ENCODE results near the gene NAT10. TPM values are rescaled to one million over a fixed set of nuclear protein-coding genes. Genes with fewer than 3 reads are reported as not detected.
A peak's percentile ranks its signal among the peaks of the same experiment; 100 is the strongest.

The NAT10 gene
- total RNA-seq, 2 donors from 2014 or later: 59.7 to 61.0 TPM

- H3K4me3 ChIP-seq (ENCODE audit: low read length): no peak overlapping the region
- H3K27ac ChIP-seq (ENCODE audit: low read depth, low read length): no peak overlapping the region
- H3K27ac Mint-ChIP-seq: no peak overlapping the region
- H3K27me3 ChIP-seq (ENCODE audit: control insufficient read depth, insufficient read depth, low read length, poor library complexity, severe bottlenecking): no peaks in the 10 kb centered on the region
- no peak overlapping the region for H3K4me3 Mint-ChIP-seq
- no peaks in the 10 kb centered on the region for H3K9me3 Mint-ChIP-seq
- H3K4me1 Mint-ChIP-seq: no peaks in the 10 kb centered on the region
- H3K36me3 ChIP-seq (ENCODE audit: control insufficient read depth, insufficient read depth, low read length): peaks cover 59% of the 10 kb centered on the region
- peak; percentile 63 for DNase-seq
- TF ChIP-seq, protein P1, sequence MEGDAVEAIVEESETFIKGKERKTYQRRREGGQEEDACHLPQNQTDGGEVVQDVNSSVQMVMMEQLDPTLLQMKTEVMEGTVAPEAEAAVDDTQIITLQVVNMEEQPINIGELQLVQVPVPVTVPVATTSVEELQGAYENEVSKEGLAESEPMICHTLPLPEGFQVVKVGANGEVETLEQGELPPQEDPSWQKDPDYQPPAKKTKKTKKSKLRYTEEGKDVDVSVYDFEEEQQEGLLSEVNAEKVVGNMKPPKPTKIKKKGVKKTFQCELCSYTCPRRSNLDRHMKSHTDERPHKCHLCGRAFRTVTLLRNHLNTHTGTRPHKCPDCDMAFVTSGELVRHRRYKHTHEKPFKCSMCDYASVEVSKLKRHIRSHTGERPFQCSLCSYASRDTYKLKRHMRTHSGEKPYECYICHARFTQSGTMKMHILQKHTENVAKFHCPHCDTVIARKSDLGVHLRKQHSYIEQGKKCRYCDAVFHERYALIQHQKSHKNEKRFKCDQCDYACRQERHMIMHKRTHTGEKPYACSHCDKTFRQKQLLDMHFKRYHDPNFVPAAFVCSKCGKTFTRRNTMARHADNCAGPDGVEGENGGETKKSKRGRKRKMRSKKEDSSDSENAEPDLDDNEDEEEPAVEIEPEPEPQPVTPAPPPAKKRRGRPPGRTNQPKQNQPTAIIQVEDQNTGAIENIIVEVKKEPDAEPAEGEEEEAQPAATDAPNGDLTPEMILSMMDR (conservative IDR thresholded peaks at IDR 0.05): peak; percentile 69
- 92 to 93% methylated on average over 11 to 13 of the region's 13 CpGs for WGBS, 2 experiments (ENCODE audit: insufficient coverage in 1 of 2, insufficient read length in 1 of 2)
- H3K4me1 ChIP-seq (ENCODE audit: control insufficient read depth, insufficient read depth, low read length): no peaks in the 10 kb centered on the region
- no peaks in the 10 kb centered on the region for H3K27me3 Mint-ChIP-seq (ENCODE audit: insufficient read depth)
- H3K9me3 ChIP-seq (ENCODE audit: control insufficient read depth, low read length): no peaks in the 10 kb centered on the region
- H3K36me3 Mint-ChIP-seq (ENCODE audit: low read depth): peaks cover 40% of the 10 kb centered on the region
- H3K9ac ChIP-seq (ENCODE audit: extremely low read depth, low read length, poor library complexity, severe bottlenecking): no peak overlapping the region
Measured at GRCh38 chr11:34149786-34150185, 44.4 kb downstream of the NAT10 start.

DNA sequence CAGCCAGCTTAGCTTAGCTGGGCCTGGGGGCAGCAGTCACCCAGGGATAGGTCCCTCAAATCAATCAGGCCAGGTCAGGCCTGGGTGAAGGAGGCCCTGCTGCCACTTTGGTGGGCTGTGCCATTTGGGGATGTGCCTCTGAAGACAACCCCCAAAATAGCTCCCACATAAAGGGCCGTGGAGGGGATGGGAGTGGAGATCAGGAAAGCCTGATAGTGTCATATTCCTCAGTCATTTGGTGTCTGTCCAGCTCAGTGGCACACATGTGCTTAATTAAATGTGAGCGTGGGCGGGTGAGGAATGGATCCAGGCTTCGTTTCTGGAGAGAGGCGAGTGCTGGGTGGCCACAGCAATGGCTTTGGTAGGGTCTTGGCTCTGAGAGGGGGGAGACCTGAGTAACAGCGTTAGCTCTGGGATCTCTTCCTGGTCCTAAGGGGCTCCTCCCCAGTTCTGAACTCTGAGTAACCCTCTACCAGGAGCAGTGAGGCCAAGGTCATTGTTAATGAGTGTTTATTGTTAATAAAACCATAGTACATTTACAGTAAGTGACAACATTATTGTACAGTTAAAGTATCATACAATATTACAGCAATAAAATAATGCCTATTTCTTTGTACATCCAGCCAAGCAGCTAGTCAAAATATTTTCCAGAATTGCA lies 45.2 kb downstream of the NAT10 start:
- no peaks in the 10 kb centered on the region for H3K9me3 Mint-ChIP-seq
- peaks cover 35% of the 10 kb centered on the region for H3K36me3 Mint-ChIP-seq (ENCODE audit: low read depth)
- WGBS, 2 experiments (ENCODE audit: insufficient coverage in 1 of 2, insufficient read length in 1 of 2): 94 to 100% methylated on average over 1 to 6 of the region's 6 CpGs
- no peaks in the 10 kb centered on the region for H3K27me3 Mint-ChIP-seq (ENCODE audit: insufficient read depth)
- no peaks in the 10 kb centered on the region for H3K4me1 Mint-ChIP-seq
- Histone ChIP-seq H3K27me3 (ENCODE audit: control insufficient read depth, insufficient read depth, low read length, poor library complexity, severe bottlenecking) (no peaks in the 10 kb centered on the region), H3K9ac (ENCODE audit: extremely low read depth, low read length, poor library complexity, severe bottlenecking) (no peak overlapping the region), H3K9me3 (ENCODE audit: control insufficient read depth, low read length) (no peaks in the 10 kb centered on the region), H3K36me3 (ENCODE audit: control insufficient read depth, insufficient read depth, low read length) (peaks cover 50% of the 10 kb centered on the region), H3K27ac (ENCODE audit: low read depth, low read length) (no peak overlapping the region), H3K4me3 (ENCODE audit: low read length) (no peak overlapping the region), H3K4me1 (ENCODE audit: control insufficient read depth, insufficient read depth, low read length) (no peaks in the 10 kb centered on the region)
- H3K27ac Mint-ChIP-seq: no peak overlapping the region
- no peak for DNase-seq
- H3K4me3 Mint-ChIP-seq: no peak overlapping the region
- TF ChIP-seq, protein P1 (conservative IDR thresholded peaks at IDR 0.05): no peak

- H3K4me3 Mint-ChIP-seq: no peak overlapping the region
- H3K4me1 ChIP-seq (ENCODE audit: control insufficient read depth, insufficient read depth, low read length): no peaks in the 10 kb centered on the region
- no peak overlapping the region for H3K4me3 ChIP-seq (ENCODE audit: low read length)
- peaks cover 45% of the 10 kb centered on the region for H3K36me3 ChIP-seq (ENCODE audit: control insufficient read depth, insufficient read depth, low read length)
- H3K27me3 ChIP-seq (ENCODE audit: control insufficient read depth, insufficient read depth, low read length, poor library complexity, severe bottlenecking): no peaks in the 10 kb centered on the region
- H3K9me3 ChIP-seq (ENCODE audit: control insufficient read depth, low read length): no peaks in the 10 kb centered on the region
- no peak for DNase-seq
- H3K27ac ChIP-seq (ENCODE audit: low read depth, low read length): no peak overlapping the region
- H3K27me3 Mint-ChIP-seq (ENCODE audit: insufficient read depth): no peaks in the 10 kb centered on the region
- H3K9ac ChIP-seq (ENCODE audit: extremely low read depth, low read length, poor library complexity, severe bottlenecking): no peak overlapping the region
- TF ChIP-seq, protein P1 (conservative IDR thresholded peaks at IDR 0.05): no peak
- peaks cover 30% of the 10 kb centered on the region for H3K36me3 Mint-ChIP-seq (ENCODE audit: low read depth)
- H3K9me3 Mint-ChIP-seq: no peaks in the 10 kb centered on the region
- no peaks in the 10 kb centered on the region for H3K4me1 Mint-ChIP-seq
- no peak overlapping the region for H3K27ac Mint-ChIP-seq
- 81 to 83% methylated on average over 3 to 5 of the region's 5 CpGs for WGBS, 2 experiments (ENCODE audit: insufficient coverage in 1 of 2, insufficient read length in 1 of 2)
Measured at GRCh38 chr11:34151166-34151565, 45.7 kb downstream of the NAT10 start.

Measured in endodermal cell (in vitro differentiated cells).